NT2/D1 (cell line): ENCODE results near the gene NOX1.

ENCODE experiments used
- SUZ12 ChIP-seq: IDR thresholded peaks from 2 replicates; pipeline ENCODE4 v1.6.1; 2011; ENCODE audit not compliant: insufficient read length, insufficient read depth; ENCODE audit errors: extremely low read depth
- YY1 ChIP-seq: IDR thresholded peaks from 2 replicates; pipeline ENCODE4 v1.6.1; 2011; ENCODE audit not compliant: insufficient read length, insufficient read depth
- ZNF274 ChIP-seq: IDR thresholded peaks from 2 replicates; pipeline ENCODE4 v1.6.1; 2011; ENCODE audit warnings: mild to moderate bottlenecking, low read depth, low read length

GRCh38 chrX:100904433-100904832 lies 30.3 kb upstream of the NOX1 start:
- no peak for TF ChIP-seq ZNF274
- TF ChIP-seq YY1: no peak
- no peak for TF ChIP-seq SUZ12
